ENCODE results near the gene MAPRE2. TPM values are rescaled to one million over a fixed set of nuclear protein-coding genes. Genes with fewer than 3 reads are reported as not detected.

The MAPRE2 gene
- total RNA-seq, 1 experiment from 2014 or later, result 29.4 TPM

DNA sequence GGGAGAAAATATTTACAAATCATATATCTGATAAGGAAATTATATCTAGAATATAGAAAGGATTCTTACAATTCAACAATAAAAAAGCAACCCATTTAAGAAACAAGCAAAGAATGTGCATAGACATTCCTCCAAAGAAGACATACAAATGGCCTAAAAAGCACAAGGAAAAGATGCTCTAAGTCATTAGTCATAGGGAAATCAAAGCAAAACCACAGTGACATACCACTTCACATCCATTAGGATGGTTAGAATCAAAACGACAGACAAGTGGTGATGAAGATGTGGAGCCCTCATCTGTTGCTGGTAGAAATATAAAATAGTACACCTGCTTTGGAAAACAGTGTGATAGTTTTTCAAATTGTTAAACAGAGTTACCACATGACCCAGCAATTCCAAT lies 48.2 kb downstream of the MAPRE2 start:
- Mint-ChIP-seq H3K36me3 (ENCODE audit: insufficient read depth in 1 of 3, low read depth in 3 of 3) (no peaks in the 10 kb centered on the region), H3K27ac (no peak overlapping the region), H3K9me3 (no peaks in the 10 kb centered on the region), H3K4me3 (no peak overlapping the region), H3K4me1 (no peaks in the 10 kb centered on the region), H3K27me3 (ENCODE audit: low read depth) (no peaks in the 10 kb centered on the region)
- no peaks in the 10 kb centered on the region for H3K23me2 ChIP-seq (ENCODE audit: insufficient read length, low read depth, low read length, poor library complexity, severe bottlenecking)
- no peaks in the 10 kb centered on the region for H3K27me3 ChIP-seq (ENCODE audit: insufficient read depth, low read length)
- H2BK120ac ChIP-seq (ENCODE audit: low read depth, low read length, poor library complexity, severe bottlenecking), result no peak overlapping the region
- H2BK12ac ChIP-seq (ENCODE audit: insufficient read length, low read depth, low read length), result no peak overlapping the region
- H4K5ac ChIP-seq (ENCODE audit: insufficient read length, low read depth, low read length), result no peak overlapping the region
- H3K9ac ChIP-seq (ENCODE audit: extremely low read depth, insufficient read length, low read length), result no peak overlapping the region
- no peak overlapping the region for H3K4me2 ChIP-seq (ENCODE audit: insufficient read depth, insufficient read length, low read length)
- H2AK5ac ChIP-seq (ENCODE audit: insufficient read length, low read length), result no peak overlapping the region
- no peaks in the 10 kb centered on the region for H3K79me2 ChIP-seq (ENCODE audit: insufficient read depth, low read length)
- no peaks in the 10 kb centered on the region for H3K4me1 ChIP-seq (ENCODE audit: insufficient read depth, low read length)
- no peak overlapping the region for H3K56ac ChIP-seq (ENCODE audit: insufficient read length, low read depth, low read length)
- TF ChIP-seq, protein P1, sequence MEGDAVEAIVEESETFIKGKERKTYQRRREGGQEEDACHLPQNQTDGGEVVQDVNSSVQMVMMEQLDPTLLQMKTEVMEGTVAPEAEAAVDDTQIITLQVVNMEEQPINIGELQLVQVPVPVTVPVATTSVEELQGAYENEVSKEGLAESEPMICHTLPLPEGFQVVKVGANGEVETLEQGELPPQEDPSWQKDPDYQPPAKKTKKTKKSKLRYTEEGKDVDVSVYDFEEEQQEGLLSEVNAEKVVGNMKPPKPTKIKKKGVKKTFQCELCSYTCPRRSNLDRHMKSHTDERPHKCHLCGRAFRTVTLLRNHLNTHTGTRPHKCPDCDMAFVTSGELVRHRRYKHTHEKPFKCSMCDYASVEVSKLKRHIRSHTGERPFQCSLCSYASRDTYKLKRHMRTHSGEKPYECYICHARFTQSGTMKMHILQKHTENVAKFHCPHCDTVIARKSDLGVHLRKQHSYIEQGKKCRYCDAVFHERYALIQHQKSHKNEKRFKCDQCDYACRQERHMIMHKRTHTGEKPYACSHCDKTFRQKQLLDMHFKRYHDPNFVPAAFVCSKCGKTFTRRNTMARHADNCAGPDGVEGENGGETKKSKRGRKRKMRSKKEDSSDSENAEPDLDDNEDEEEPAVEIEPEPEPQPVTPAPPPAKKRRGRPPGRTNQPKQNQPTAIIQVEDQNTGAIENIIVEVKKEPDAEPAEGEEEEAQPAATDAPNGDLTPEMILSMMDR (conservative IDR thresholded peaks at IDR 0.05), result no peak
- no peak overlapping the region for H3T11ph ChIP-seq (ENCODE audit: low read length)
- H3K9me3 ChIP-seq (ENCODE audit: control insufficient read depth, low read depth, low read length), result no peaks in the 10 kb centered on the region
- no peaks in the 10 kb centered on the region for H3K79me1 ChIP-seq (ENCODE audit: insufficient read depth, low read depth, low read length, poor library complexity, severe bottlenecking)
- no peak overlapping the region for H3K18ac ChIP-seq (ENCODE audit: insufficient read length, low read depth, low read length)
- no peak overlapping the region for H2BK15ac ChIP-seq (ENCODE audit: low read depth, low read length)
- no peak for DNase-seq
- H4K91ac ChIP-seq (ENCODE audit: insufficient read length, low read depth, low read length), result no peak overlapping the region
- H2BK20ac ChIP-seq (ENCODE audit: low read depth, low read length, poor library complexity, severe bottlenecking), result no peak overlapping the region
- H3K4ac ChIP-seq (ENCODE audit: low read depth, low read length), result no peak overlapping the region
- H2AFZ ChIP-seq (ENCODE audit: low read length), result no peak overlapping the region
- H3K27ac ChIP-seq (ENCODE audit: insufficient read length, low read depth, low read length), result no peak overlapping the region
- H3K23ac ChIP-seq (ENCODE audit: insufficient read length, low read depth, low read length), result no peak overlapping the region
- no peak overlapping the region for H3K14ac ChIP-seq (ENCODE audit: insufficient read depth, low read length)
- no peak overlapping the region for H2BK5ac ChIP-seq (ENCODE audit: insufficient read length, low read length)
- WGBS (ENCODE audit: extremely low coverage, insufficient read length, low lambda C conversion rate), result no CpG with 5 or more reads among the region's 1 CpG
- no peak overlapping the region for H4K8ac ChIP-seq (replicated peaks; ENCODE audit: insufficient read length, low read depth, low read length)
- H4K20me1 ChIP-seq (ENCODE audit: control insufficient read depth, insufficient read depth, insufficient read length), result no peaks in the 10 kb centered on the region

Measured in H9 (cell line).